NCI-H1092 treated with DMSO at 0.1 percent for 48 hours (cell line): ENCODE data around the gene ACVR1C.
A peak's percentile ranks its signal among the peaks of the same experiment; 100 is the strongest.

Experiments used
- DNase-seq: peaks from one replicate; lab custom pipeline; 2025; lab: John Stamatoyannopoulos, UW

ACVR1C gene

DNA sequence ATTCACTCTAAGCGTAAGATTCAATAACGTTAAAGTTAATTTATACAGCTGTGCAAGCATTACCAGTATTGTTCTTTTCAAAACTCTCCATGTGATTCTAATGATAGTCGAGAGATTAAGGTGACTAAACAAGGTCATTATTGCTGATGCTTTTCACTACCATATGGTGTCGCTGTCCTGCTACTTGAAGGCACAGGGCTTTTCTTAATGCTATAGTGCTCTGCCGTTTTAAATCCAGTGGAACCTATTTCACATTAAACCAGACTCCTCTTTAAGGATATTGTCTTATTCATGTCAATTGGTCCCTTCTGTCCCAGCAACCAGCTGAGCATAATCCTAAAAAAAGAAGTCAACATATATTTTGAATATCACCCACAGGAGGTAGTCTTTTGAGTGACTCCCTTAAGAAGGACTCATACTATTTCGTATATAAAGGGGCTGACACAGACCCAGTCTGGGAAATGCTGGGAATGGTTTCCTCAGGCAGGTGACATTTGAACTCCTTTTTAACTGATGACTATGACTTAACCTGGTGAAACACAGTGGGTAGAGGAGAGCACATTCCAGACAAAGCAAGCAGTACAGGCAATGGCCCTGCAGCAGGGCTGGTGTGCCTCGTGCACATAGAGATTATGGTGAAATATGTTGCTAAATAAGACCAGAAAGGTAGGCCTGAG, 130.9 kb downstream of the ACVR1C start:
- peak; percentile 67 for DNase-seq

DNA sequence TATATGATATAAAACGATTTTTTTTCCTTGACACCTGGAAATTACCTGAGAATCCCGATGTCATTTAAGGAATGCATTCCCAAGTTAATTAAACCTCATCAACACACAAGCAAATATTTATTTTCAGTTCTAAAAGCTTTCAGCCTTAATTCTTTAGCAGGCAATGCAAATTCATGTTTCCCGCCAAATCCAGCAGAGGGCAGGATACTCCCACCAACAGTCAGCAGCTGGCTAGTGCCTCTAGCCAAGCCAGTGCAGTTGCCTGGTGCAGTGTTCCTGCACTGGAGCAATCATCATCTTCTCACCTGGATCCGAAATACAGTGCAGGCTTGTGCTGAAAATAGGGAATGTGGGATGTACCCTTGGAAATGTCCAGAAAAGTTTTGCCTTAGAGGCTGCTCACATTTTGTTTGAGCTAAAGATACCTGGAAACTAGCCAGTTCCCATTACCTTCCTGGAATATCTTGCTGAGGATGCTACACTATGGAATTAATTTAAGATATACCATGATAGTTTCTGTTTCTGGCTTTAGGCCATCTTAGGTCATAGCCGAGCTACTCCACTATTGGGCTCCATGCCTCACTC, 136.4 kb downstream of the ACVR1C start:
- peak; percentile 47 for DNase-seq

GRCh38 chr2:157489983-157490382, 138.7 kb downstream of the ACVR1C start:
- DNase-seq: no peak

DNA sequence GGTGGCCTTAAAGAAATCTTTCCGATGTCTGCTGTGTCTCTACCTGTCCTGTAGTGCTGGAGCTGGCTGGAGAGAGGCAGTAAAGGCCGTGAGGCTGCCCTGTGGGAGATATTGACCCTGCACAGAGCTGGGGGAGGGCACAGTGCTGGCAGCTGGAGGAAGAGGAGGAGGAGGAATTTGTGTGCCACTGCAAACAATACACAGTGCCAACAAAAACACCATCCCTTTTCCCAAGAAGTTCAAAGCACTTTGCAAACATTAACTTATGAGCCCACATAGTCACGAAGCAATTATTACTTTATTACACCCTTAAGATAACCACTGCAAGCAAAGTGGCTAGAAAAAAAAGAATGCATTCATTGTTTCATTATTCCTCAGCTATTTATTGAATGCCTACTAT, 139.8 kb downstream of the ACVR1C start:
- no peak for DNase-seq

DNA sequence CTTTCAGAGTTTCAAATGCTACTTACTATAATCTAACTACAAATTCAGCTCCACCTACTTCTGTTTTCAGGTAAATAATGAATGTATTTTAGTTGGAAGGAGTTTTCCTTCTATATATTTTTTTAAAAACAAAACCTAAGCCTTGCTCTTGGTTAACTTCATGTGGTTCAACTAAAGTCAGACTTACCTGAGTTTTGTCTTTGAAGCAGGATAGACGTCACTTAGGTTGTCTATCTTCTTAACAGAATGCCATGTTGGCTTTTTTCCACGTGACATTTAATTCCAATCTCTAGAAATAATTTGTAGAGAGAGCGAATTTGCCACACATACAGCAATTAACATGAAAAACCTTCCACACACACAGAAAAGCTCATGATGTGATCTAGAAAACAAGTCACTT, 140.9 kb downstream of the ACVR1C start:
- no peak for DNase-seq

- no peak for DNase-seq
Observed at GRCh38 chr2:157487271-157487610, 141.4 kb downstream of the ACVR1C start.

DNA sequence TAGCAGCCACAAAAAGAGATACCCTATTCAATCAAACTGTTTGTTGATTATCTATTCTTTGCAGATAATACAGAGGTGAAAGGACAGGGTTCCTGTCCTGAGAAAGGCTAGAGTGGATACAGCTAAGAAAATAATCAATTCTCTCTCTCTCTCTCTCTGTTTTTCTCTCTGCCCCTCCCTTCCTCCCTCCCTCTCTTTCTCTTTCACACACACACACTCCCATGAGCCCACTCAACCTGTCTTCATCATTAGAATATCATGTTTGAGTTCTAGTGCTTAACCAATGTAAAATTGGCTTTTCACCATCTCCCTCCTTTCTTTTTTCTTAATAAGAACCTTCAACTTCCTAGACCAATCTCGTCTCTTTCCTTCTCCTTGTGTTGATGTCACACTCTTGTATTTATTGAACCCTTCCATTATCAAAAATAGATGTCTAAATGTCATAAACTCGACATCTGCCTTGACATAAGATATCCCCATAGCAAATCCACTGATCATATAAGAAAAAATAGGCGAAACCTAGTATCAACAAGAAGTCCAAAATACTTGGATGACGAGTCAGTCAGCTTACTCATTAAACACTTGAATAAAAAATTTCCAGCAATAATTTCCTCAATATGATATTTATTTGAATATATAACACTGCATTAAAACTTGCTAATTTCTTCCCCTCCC, 141.9 kb downstream of the ACVR1C start:
- DNase-seq: no peak

DNA sequence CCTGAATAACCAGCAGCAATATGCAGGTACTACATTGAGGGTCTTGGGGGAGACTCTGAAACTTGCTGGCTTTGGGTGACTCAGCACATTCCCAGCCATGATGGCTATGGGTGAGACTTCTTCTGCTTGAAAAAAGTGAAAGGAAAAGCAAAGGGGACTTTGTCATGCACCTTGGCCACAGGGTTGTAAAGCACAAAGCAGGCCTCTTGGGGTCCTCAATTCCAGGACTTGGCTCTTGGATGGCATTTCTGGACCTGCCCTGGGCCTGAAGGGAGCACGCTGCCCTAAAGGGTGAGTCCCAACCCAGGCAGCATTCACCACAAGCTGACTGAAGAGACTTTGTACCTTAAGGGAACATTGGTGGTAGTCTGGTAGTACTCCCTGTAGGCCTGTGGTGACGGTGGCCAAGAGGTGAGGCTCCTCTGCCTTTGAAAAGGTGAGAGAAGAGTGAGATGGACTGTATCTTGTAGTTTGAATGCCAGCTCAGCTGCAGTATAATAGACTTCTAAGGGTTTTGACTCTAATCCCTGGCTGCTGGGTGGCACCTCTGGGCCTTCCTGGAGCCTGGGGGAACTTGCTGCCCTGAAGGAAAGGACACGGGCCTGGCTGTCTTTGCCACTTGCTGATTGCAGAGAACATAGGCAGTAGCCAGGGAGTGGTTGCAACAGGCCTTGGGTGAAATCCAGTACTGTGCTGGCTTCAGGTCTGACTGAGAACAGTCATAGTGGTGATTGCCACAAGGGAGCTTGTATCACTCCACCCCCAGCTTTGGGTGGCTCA, 148.3 kb downstream of the ACVR1C start:
- no peak for DNase-seq

GRCh38 chr2:157479081-157480027, 149.3 kb downstream of the ACVR1C start:
- no peak for DNase-seq

- DNase-seq: no peak
Observed at GRCh38 chr2:157477919-157478318, 150.7 kb downstream of the ACVR1C start.

DNA sequence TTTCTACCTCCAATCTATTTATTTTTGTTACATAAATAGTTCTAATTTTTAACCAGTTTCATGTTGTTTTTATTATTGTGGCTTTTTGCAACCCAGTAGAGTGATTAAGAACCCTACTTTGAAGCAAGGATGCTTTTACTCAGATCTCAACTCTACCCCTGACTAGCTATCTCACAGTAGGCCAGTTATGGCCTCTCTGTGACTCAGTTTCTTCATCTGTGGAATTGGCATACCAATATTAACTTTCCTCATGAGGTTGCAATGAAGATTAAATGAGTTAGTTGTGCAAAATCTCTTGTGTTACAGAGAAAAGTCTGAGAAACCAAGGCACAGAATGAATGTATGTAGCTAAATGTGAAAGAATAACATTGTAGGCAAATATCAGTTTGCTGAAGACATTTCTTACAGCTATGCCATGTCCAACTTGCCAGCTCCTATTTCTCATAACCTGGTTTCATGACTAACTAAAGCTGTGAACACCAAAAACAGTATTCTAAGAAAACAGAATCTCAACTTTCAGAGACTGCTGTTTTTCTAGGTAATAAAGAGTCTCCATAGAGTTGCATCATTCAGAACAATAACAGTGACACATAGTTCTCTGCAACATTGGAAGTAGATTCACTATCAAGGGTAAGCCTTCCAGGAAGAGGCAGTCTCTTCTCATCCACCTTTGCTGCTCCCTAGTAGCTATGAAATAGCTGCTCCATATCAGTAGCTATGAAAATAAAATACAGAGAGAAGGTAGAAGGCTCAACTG, 151.5 kb downstream of the ACVR1C start:
- no peak for DNase-seq
